Mesangial cell (primary cell): Measurements from ENCODE around the gene KISS1. TPM values are rescaled to one million over a fixed set of nuclear protein-coding genes. Genes with fewer than 3 reads are reported as not detected.

Source experiments
- total RNA-seq: library from RNA; depleted of rRNA; stranded (reverse); fragments of >200 nt; gene quantifications from 2 replicates; pipeline ENCODE4 v1.2.3, GENCODE V29; 2015

KISS1 gene, protein sequence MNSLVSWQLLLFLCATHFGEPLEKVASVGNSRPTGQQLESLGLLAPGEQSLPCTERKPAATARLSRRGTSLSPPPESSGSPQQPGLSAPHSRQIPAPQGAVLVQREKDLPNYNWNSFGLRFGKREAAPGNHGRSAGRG
- 0.49 and 2.3 TPM in 2 replicates for total RNA-seq

DNA sequence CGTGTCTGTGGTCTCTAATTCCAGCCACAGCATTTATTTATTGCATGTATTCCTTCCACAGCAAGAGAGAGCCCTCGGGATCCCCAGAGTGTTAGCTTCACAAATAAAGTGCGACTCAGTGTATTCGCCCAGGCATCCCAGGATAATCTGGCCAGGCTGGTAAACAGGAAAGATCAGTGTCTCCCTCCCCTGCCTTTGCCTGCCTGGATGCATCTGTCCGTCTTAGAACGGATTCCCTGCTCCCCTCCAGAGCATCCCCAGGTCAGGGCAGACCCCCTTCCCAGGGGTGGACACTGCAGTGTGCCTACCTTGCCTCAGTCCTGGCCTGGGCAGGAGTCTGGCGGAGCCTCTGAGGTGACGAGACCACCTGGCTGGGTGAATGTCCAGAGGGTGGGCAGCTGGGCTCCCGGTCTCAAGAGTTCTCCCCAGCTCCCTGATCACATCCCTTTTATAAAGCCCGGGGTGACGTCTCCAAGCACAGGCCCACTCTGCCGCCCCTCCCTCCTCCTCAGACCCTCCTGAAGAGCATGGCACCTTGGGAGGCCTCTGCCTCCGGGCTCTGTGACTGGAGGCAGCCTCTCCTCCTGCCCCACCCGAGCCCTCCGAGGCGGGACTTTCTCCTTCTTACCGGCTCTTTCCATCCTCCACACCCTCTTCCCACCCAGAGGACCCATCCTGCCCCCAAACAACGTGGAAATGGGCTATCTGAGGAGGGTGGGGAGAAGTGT, at the start of gene KISS1:
TSS of gene KISS1 (minus strand) at position 424 of the 728 bp plus-strand sequence. CDS start 3,615 bp downstream, outside the sequence.

DNA sequence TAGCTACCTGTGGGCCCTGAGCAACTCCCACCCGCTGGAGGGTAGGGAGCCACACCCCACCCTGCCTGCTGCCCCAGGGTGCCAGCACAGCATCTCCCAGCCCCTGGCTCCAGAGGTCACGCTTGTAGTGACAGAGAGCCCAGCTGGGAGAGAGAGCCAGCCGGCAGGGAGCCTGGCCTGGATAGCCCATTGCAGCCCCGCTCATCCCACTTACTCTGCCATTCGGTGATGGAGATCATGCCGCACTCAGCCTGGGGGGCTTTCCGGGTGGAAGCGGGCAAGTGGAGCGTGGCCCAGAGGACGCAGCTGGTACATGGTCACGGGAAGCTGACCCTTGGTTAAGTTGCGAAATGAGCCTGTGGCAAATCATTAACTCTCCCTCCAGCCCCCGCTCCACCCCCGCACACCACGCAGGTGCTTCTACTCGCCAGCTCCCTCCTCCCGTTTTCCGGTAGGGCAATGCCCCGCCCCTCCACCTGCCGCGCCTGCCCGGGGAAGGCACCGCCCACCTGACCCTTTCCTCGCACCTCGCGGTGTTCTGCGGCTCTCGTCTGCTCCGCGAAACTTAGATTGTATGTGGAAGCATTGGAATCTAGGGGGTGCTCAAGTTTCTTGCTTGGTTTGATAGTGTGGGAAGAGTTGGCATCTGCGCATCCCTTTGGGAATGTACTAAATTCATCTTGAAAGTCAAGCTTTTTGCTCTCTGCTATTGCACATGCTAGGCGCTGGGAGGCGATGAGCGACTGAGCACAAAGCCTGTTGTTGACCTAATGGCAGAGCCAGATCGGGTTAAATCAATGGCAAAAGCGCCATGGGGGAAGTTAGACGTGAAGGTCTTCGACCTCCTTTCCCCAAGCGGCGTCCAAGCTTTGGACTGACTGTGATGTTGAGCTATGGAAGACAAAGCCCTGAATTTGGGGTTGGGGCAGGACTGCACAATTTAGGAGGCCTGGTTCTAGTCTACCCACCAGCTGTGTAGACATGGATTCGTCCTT, 17.7 kb upstream of the KISS1 start, which contains the start of gene GOLT1A:
TSS of gene GOLT1A (minus strand) at position 321 of the 995 bp plus-strand sequence. CDS start at position 239, 82 bp downstream.

DNA sequence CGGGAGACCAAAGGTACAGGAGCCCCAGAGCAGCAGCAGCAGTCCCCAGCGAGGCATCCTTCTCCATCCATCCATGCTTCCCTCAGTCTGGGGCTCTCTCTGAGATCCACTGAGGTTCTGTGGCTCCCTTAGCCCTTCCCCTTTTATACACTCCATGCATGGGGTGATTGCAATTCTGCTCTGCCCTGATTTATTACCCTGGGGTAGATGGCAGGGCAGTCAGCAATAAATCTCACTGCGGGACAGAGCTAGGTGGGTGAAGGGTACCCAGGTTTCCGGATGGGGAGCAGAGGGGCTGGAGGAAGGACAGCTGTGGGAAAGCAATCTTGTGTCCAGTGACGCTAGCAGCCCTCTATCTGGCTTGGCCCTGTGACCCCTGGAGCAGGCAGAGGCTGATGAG, 30.1 kb downstream of the KISS1 start, which contains the start of gene REN:
TSS of gene REN (minus strand) at position 119 of the 400 bp plus-strand sequence. CDS start at position 75, 44 bp downstream.

DNA sequence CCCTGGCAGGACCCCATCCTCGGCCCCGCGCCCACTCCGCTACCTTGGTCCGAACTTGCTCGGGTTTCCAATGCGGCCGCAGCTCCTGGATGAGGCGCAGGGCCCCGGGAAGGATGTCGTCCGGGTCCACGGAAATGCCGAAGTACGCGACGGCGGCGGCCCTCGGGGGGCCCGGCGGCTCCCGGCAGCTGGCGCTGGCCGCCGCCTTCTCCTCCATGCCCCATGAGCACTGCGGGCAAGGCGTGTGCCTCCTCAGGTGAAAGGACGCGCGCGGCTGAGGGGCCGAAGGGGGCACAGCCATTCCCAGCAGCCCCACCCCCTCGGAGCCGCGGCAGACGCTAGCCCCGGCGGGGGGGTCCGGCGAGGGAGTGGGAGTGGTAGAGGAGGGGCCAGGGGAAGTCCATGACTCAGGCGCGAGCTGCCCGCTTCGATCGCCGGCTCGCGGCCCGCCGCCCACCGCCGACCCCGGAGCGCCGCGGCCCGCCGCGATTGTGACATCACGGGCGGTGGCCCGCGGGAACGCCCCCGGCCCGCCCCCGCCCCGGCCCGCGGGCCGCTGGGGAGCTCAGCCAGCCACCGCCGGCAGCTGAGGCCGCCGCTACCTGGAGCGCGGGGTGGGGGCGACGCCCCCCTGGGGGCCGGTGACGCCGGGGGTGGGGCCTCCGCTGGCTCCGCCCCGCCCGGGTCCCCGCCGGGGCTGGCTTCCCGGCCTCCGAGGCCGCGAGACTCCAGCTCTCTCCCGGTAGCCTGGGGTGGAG, 44.6 kb downstream of the KISS1 start, which contains the start of gene ETNK2:
TSS of gene ETNK2 (minus strand) at position 493 of the 758 bp plus-strand sequence. CDS start at position 301, 192 bp downstream.

Other genes with a start within 250 kb of the KISS1 start
- gene SOX13, start 123.4 kb downstream of the KISS1 start, total RNA-seq, result 3.6 and 6.3 TPM in 2 replicates
- 9.8 and 19.3 TPM in 2 replicates for gene ETNK2, start 44.4 kb downstream of the KISS1 start, total RNA-seq
- 0.13 TPM in 1 of 2 replicates, not detected in the other for gene REN, start 30.2 kb downstream of the KISS1 start, total RNA-seq
- gene GOLT1A, start 17.5 kb upstream of the KISS1 start, total RNA-seq, result 0.38 TPM in 1 of 2 replicates, not detected in the other
- gene PLEKHA6, start 163.4 kb upstream of the KISS1 start, total RNA-seq, result 8.6 and 16.6 TPM in 2 replicates
- gene PPP1R15B, start 215.3 kb upstream of the KISS1 start, total RNA-seq, result 25.7 and 28.8 TPM in 2 replicates